HFF-Myc (cell line): Measurements from ENCODE around the gene LRRC75B.
"Not testable (repeated sequence)": the region's sequence is repeated elsewhere in the genome, so short reads cannot be mapped to it uniquely, and the experiment has no call there.

Source experiments
- DNase-seq: peaks from one replicate; pipeline ENCODE4 v3.0.0-alpha.2; 2011; ENCODE audit warnings: low read depth; ENCODE audit errors: extremely low read depth
- H3K4me3 ChIP-seq: replicated peaks from 2 replicates; pipeline ENCODE4 v1.5.1; 2011; ENCODE audit warnings: low read depth, mild to moderate bottlenecking, control low read depth, low read length
- TF ChIP-seq, protein P1 (sequence below): IDR thresholded peaks from 2 replicates; pipeline ENCODE4 v1.5.1; 2012; ENCODE audit warnings: mild to moderate bottlenecking, low read depth, low read length, control low read depth; ENCODE audit errors: missing control alignments

LRRC75B gene

DNA sequence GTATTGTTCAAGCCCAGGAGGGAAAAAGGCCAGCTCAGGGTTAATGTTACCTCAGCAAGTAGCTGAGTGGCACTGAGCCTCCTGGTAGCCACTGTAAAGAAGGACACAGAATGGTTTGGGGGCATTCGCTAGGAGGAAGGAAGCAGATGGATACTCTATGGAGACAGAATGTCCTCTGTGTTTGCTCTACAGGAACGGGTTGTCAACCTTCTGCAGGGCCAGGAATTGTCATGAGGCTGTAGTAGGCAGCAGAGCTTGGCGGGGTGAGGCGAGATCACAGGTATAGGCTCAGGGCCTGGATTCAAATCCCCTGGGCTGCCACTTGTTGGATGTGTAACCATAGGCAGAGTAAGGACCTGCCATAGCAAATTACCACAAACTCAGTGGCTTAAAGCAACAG lies 3.0 kb upstream of the LRRC75B start:
- no peak for DNase-seq
- TF ChIP-seq, protein P1, sequence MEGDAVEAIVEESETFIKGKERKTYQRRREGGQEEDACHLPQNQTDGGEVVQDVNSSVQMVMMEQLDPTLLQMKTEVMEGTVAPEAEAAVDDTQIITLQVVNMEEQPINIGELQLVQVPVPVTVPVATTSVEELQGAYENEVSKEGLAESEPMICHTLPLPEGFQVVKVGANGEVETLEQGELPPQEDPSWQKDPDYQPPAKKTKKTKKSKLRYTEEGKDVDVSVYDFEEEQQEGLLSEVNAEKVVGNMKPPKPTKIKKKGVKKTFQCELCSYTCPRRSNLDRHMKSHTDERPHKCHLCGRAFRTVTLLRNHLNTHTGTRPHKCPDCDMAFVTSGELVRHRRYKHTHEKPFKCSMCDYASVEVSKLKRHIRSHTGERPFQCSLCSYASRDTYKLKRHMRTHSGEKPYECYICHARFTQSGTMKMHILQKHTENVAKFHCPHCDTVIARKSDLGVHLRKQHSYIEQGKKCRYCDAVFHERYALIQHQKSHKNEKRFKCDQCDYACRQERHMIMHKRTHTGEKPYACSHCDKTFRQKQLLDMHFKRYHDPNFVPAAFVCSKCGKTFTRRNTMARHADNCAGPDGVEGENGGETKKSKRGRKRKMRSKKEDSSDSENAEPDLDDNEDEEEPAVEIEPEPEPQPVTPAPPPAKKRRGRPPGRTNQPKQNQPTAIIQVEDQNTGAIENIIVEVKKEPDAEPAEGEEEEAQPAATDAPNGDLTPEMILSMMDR, result no peak
- H3K4me3 ChIP-seq, result no peak overlapping the region

GRCh38 chr22:24595228-24595627 lies 2.4 kb upstream of the LRRC75B start:
- TF ChIP-seq, protein P1, result no peak
- H3K4me3 ChIP-seq, result no peak overlapping the region
- DNase-seq, result no peak

DNA sequence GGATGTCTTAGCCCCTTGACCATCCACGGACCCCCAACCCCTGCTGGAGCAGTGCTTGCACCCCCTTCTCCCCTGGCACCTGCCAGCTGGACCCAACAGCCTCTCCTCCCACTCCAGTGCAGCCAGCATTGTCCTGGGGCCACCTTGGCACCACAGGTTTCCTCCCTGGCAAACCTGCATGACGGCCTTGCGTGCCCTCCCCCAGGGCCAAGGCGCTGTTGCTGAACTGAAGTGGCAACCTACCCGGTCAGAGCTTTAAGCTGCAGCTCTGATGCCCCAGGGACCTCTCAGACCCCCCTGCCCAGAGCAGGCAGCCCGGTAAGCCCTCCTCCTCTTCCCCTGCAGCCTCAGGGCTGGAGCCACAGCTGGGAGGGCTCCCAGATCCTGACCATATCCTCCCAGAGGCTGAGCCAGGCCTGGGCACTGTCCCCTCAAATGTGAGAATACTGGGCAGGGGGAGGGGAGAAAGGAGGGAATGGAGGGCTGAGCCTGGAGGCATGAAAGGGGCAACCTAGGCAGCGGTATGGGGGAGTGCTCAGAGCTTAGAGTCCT lies 1.8 kb upstream of the LRRC75B start:
- TF ChIP-seq, protein P1, result no peak
- no peak overlapping the region for H3K4me3 ChIP-seq
- DNase-seq, result no peak

DNA sequence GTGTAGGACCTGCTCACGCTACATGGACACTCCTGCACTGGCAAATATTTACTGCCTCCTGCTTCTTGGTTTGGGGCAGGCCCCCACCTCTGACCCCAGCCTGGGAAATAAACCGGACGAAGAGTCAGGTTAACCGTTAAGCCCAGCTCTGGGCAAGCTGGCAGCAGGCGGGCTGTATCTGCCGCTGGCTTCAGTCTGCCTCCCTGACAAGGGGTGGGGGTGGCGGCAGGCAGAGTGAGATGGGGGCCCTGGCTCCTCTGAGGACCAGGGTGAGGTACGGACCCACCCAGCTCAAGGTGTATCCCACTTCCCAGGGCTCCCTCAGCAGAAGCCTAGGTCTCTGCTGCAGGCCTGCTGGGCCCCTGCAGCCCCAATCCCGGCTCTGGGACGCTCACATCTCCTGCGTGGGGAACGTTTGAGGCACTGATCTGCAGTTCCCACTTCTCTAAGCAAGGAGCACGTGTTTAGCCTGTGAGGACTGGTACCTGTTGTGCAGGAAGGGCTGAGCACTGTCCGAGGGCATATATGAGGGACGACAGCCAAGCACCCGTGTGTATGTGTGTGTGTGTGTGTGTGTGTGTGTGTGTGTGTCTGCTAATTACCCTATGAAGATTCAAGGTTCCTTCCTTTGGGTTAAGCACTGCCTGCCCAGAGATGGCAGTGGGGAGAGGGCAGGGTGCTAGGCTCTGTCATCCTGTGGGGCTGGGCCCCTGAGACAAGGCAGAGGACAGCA lies 1.1 kb upstream of the LRRC75B start:
- TF ChIP-seq, protein P1, result no peak
- H3K4me3 ChIP-seq, result no peak overlapping the region
- no peak for DNase-seq

DNA sequence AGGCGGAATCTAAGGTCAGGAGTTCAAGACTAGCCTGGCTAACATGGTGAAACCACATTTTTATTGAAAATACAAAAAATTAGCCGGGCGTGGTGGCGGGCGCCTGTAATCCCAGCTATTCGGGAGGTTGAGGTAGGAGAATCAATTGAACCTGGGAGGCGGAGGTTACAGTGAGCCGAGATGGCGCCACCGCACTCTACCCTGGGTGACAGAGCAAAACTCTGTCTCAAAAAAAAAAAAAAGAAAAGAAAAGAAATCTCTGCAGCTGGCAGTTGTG lies 624 bp upstream of the LRRC75B start:
- DNase-seq, result not testable (repeated sequence)
- peak overlapping the region; percentile 39; the same call in 1 of the 2 replicates for H3K4me3 ChIP-seq

DNA sequence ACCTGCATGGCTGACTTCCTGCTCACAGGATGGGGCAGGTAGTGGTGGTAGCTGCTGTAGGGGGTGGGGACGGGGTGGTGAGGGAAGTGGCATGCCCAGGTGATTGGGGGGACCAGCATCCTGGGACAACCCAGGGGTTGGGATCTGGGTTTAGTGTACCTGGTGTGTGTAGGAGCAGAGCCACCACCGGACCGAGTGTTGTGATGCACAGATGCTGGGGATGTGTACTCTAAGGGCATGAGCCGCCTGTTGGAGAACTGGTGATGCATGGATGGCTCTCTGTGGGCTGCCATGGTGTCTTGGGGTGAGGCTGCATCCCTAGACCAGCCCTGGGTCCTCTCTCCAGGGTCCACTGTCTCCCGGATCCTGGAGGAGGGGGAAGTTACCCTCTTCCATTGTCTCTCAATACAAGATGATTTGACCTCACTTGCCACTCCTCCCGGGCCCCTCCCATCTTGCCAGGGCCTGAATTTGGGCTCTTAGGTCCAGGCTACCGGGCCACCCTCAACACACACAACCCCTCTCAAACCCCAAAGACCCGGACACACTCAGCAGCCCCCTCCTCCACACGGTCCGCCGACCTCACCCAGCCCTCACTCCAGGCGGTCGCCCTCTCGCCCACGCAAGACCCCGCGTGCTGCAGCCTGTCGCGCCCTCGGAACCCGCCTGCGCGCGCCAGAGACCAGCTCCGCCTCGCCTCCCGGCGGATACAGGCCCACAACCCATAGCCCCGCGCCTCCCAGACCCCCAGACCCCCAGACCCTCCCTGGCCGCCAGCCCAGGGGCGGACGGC lies 619 bp downstream of the LRRC75B start:
- TF ChIP-seq, protein P1, result no peak
- no peak for DNase-seq
- peak overlapping the region; percentile 51 for H3K4me3 ChIP-seq

- TF ChIP-seq, protein P1, result no peak
- DNase-seq, result no peak
- no peak overlapping the region for H3K4me3 ChIP-seq
These were observed 1.5 kb downstream of the LRRC75B start for GRCh38 chr22:24591286-24591830.
